ENCODE results near the gene SPATA22.

GRCh38 chr17:3418222-3418621 lies 53.4 kb downstream of the SPATA22 start:
- TF ChIP-seq CTBP1 (IDR thresholded peaks at IDR 0.05; ENCODE audit: borderline replicate concordance) (no peak), SP1 (IDR thresholded peaks at IDR 0.05) (no peak), HDGF (IDR thresholded peaks at IDR 0.05; ENCODE audit: borderline replicate concordance) (no peak), SUZ12 (IDR thresholded peaks at IDR 0.05) (no peak), TARDBP (IDR thresholded peaks at IDR 0.05) (no peak), FOXK2 (IDR thresholded peaks at IDR 0.05) (no peak), ARNT (IDR thresholded peaks at IDR 0.05) (no peak), LEF1 (IDR thresholded peaks at IDR 0.05; ENCODE audit: borderline replicate concordance) (no peak), PKNOX1 (IDR thresholded peaks at IDR 0.05) (no peak), ELF4 (IDR thresholded peaks at IDR 0.05) (no peak)

Measured in HEK293T (cell line).